OCI-LY1 (cell line): Measurements from ENCODE around the gene EYS.

Source experiments
- H2AFZ ChIP-seq: fragments of 200-600 bp; sonication (generic), shearing (Covaris generic); 2 replicates; pipeline ENCODE4 v1.6.0; 2014; ENCODE audit warnings: antibody characterized with exemption, mild to moderate bottlenecking, low read length
- H3F3A ChIP-seq: fragments of 200-600 bp; sonication (generic), shearing (Covaris generic); 2 replicates; pipeline ENCODE4 v1.6.0; 2014; ENCODE audit warnings: mild to moderate bottlenecking, antibody characterized with exemption, low read length, moderate library complexity; ENCODE audit not compliant: insufficient read depth
- H3K27ac ChIP-seq: fragments of 200-600 bp; sonication (generic); 2 replicates; pipeline ENCODE4 v1.5.1; 2014; ENCODE audit warnings: low read length, mixed run types, mild to moderate bottlenecking, low read depth; ENCODE audit not compliant: poor library complexity, severe bottlenecking
- H3K27me3 ChIP-seq: fragments of 200-600 bp; sonication (generic); 2 replicates; pipeline ENCODE4 v1.6.0; 2014; ENCODE audit warnings: antibody characterized with exemption, mild to moderate bottlenecking, low read length, moderate library complexity; ENCODE audit not compliant: insufficient read depth
- H3K36me3 ChIP-seq: fragments of 200-600 bp; sonication (generic); 2 replicates; pipeline ENCODE4 v1.6.1; 2014; ENCODE audit warnings: mild to moderate bottlenecking, antibody characterized with exemption, low read length, moderate library complexity, mixed read lengths; ENCODE audit not compliant: insufficient read depth
- H3K4me1 ChIP-seq: fragments of 200-600 bp; sonication (generic); 2 replicates; pipeline ENCODE4 v1.5.1; 2014; ENCODE audit warnings: mild to moderate bottlenecking, low read length, moderate library complexity; ENCODE audit not compliant: insufficient read depth, severe bottlenecking
- H3K4me2 ChIP-seq: fragments of 200-600 bp; sonication (generic), shearing (Covaris generic); 2 replicates; pipeline ENCODE4 v1.6.1; 2014; ENCODE audit warnings: low read length
- H3K4me3 ChIP-seq: fragments of 200-600 bp; sonication (generic); 2 replicates; pipeline ENCODE4 v1.5.1; 2014; ENCODE audit warnings: low read length, low read depth, mild to moderate bottlenecking, mixed read lengths; ENCODE audit not compliant: poor library complexity, severe bottlenecking
- H3K79me2 ChIP-seq: fragments of 200-600 bp; shearing (Covaris generic); 2 replicates; pipeline ENCODE4 v1.6.1; 2016; ENCODE audit warnings: mixed run types, low read length, mixed read lengths; ENCODE audit not compliant: insufficient read depth
- H3K9ac ChIP-seq: fragments of 200-600 bp; sonication (generic), shearing (Covaris generic); 2 replicates; pipeline ENCODE4 v1.6.1; 2014; ENCODE audit warnings: mild to moderate bottlenecking, low read length, mixed read lengths
- H3K9me2 ChIP-seq: fragments of 200-600 bp; sonication (generic), shearing (Covaris generic); 2 replicates; pipeline ENCODE4 v1.6.1; 2014; ENCODE audit warnings: low read depth, mild to moderate bottlenecking, low read length, mixed read lengths
- H3K9me3 ChIP-seq: fragments of 200-600 bp; shearing (Covaris generic); 2 replicates; pipeline ENCODE4 v1.6.1; 2014; ENCODE audit warnings: low read length, mixed read lengths
- H4K20me1 ChIP-seq: fragments of 200-600 bp; sonication (generic), shearing (Covaris generic); 2 replicates; pipeline ENCODE4 v1.6.0; 2016; ENCODE audit warnings: mild to moderate bottlenecking, low read length; ENCODE audit not compliant: insufficient read depth
- CTCF ChIP-seq: fragments of 200-600 bp; sonication (generic), shearing (Covaris generic); IDR thresholded peaks from 2 replicates; pipeline ENCODE4 v1.5.1; 2017; ENCODE audit warnings: mild to moderate bottlenecking, antibody characterized with exemption, low read length, moderate library complexity, mixed read lengths
- EZH2 ChIP-seq: fragments of 200-600 bp; sonication (generic), shearing (Covaris generic); IDR thresholded peaks from 2 replicates; pipeline ENCODE4 v1.8.0; 2017; ENCODE audit warnings: borderline replicate concordance, mixed run types, mild to moderate bottlenecking, antibody characterized with exemption, low read length, moderate library complexity, mixed read lengths

The EYS gene

GRCh38 chr6:64715624-64716023 lies 991.4 kb downstream of the EYS start:
- H3K79me2 ChIP-seq: no peaks in the 10 kb centered on the region
- no peaks in the 10 kb centered on the region for H3K36me3 ChIP-seq
- no peak overlapping the region for H2AFZ ChIP-seq
- H3K9me3 ChIP-seq: no peaks in the 10 kb centered on the region
- H3F3A ChIP-seq: no peaks in the 10 kb centered on the region
- H3K9me2 ChIP-seq: no peaks in the 10 kb centered on the region
- no peak overlapping the region for H3K4me3 ChIP-seq
- no peak overlapping the region for H3K9ac ChIP-seq
- H3K4me1 ChIP-seq: no peaks in the 10 kb centered on the region
- H3K4me2 ChIP-seq: no peak overlapping the region
- no peaks in the 10 kb centered on the region for H4K20me1 ChIP-seq
- H3K27ac ChIP-seq: no peak overlapping the region
- TF ChIP-seq CTCF (no peak), EZH2 (no peak)
- no peaks in the 10 kb centered on the region for H3K27me3 ChIP-seq

GRCh38 chr6:64714073-64714472 lies 993.0 kb downstream of the EYS start:
- no peaks in the 10 kb centered on the region for H3F3A ChIP-seq
- no peak overlapping the region for H3K9ac ChIP-seq
- TF ChIP-seq EZH2 (no peak), CTCF (no peak)
- H3K79me2 ChIP-seq: no peaks in the 10 kb centered on the region
- H3K9me3 ChIP-seq: no peaks in the 10 kb centered on the region
- H3K27ac ChIP-seq: no peak overlapping the region
- no peaks in the 10 kb centered on the region for H3K9me2 ChIP-seq
- no peak overlapping the region for H3K4me2 ChIP-seq
- no peaks in the 10 kb centered on the region for H3K27me3 ChIP-seq
- H3K4me1 ChIP-seq: no peaks in the 10 kb centered on the region
- H3K36me3 ChIP-seq: no peaks in the 10 kb centered on the region
- H3K4me3 ChIP-seq: no peak overlapping the region
- H4K20me1 ChIP-seq: no peaks in the 10 kb centered on the region
- H2AFZ ChIP-seq: no peak overlapping the region

DNA sequence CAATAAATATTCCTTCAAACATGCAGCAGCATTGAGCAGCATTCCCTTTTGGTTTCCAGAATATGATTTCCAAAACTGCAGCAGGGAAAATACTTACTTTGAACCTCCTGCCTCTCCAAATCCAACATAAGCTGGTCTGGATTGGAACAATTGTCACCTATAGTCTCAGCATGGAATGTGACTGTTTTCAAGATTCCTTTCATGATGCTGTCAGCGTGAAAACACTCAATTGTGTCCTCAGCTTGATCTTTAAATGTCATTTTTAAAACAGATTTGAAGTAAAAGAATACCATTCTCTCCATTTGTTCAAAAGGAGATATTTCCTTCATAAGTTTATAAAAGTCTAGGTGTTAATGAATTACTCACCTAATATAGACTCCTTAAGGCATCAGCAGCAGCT lies 993.9 kb downstream of the EYS start:
- no peaks in the 10 kb centered on the region for H3K9me3 ChIP-seq

More for the DNA sequence above, 993.9 kb downstream of the EYS start:
- no peaks in the 10 kb centered on the region for H3K4me1 ChIP-seq
- H3F3A ChIP-seq: no peaks in the 10 kb centered on the region
- H3K9ac ChIP-seq: no peak overlapping the region
- no peaks in the 10 kb centered on the region for H3K27me3 ChIP-seq
- no peak overlapping the region for H2AFZ ChIP-seq
- no peaks in the 10 kb centered on the region for H3K79me2 ChIP-seq
- no peak overlapping the region for H3K4me3 ChIP-seq
- H3K36me3 ChIP-seq: no peaks in the 10 kb centered on the region
- no peak overlapping the region for H3K4me2 ChIP-seq
- H4K20me1 ChIP-seq: no peaks in the 10 kb centered on the region
- H3K27ac ChIP-seq: no peak overlapping the region
- TF ChIP-seq EZH2 (no peak), CTCF (no peak)
- no peaks in the 10 kb centered on the region for H3K9me2 ChIP-seq
